ENCODE results near the gene GLDN.
"Not testable (repeated sequence)": the region's sequence is repeated elsewhere in the genome, so short reads cannot be mapped to it uniquely, and the experiment has no call there.

Gene GLDN

GRCh38 chr15:51398626-51399025, 57.2 kb downstream of the GLDN start:
- DNase-seq: no peak
- H3K9me3 Mint-ChIP-seq: no peaks in the 10 kb centered on the region
- H3K27ac Mint-ChIP-seq: no peak overlapping the region
- no peaks in the 10 kb centered on the region for H3K4me1 Mint-ChIP-seq
- CTCF ChIA-PET: interaction anchor here (1.3 kb wide), 1 partner anchor 236 kb away, joined by 3 read pairs; no protein-coding TSS in a partner anchor
- peaks cover 21% of the 10 kb centered on the region for H3K27me3 Mint-ChIP-seq
- H3K36me3 Mint-ChIP-seq: no peaks in the 10 kb centered on the region
- no peak overlapping the region for H3K4me3 Mint-ChIP-seq

DNA sequence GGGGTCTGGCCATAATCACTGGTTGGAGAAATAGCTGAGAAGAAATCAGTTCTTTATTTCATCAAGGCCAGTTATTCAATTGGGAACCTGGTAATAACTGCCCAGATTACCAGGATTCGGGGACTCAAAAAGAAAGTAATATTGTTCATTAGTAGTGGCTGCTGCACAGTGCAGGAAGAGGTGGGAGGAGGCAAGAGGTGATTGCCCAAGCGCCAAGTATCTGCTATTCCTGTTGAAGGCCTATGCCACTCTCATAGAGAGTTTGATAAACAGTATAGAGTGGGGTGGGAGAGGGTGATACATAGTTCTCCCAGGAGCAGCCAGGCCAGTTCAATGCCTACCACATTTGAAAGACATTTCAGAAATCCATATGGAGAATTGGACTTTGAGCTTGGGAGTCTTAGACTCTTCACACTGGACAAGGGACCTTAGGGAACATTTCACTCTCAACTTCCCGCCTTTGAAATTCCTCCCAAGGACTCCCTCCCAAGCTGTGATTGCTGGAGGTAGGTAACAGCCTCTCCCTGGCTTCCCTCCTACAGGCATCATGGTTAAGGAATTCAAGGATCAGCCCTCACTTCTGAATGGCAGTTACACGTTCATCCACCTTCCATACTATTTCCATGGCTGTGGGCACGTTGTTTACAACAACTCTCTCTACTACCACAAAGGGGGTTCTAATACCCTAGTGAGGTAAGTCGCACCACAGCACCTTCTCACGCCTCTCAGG, 59.8 kb downstream of the GLDN start:
- Mint-ChIP-seq H3K27ac (no peak overlapping the region), H3K27me3 (peaks cover 26% of the 10 kb centered on the region), H3K36me3 (no peaks in the 10 kb centered on the region), H3K9me3 (no peaks in the 10 kb centered on the region), H3K4me1 (no peaks in the 10 kb centered on the region), H3K4me3 (no peak overlapping the region)
- no peak for DNase-seq
- CTCF ChIA-PET: interaction anchor here (0.6 to 2.1 kb wide), 9 partner anchors 9 to 260 kb away, joined by 3 to 9 read pairs (median 3); no protein-coding TSS in a partner anchor

DNA sequence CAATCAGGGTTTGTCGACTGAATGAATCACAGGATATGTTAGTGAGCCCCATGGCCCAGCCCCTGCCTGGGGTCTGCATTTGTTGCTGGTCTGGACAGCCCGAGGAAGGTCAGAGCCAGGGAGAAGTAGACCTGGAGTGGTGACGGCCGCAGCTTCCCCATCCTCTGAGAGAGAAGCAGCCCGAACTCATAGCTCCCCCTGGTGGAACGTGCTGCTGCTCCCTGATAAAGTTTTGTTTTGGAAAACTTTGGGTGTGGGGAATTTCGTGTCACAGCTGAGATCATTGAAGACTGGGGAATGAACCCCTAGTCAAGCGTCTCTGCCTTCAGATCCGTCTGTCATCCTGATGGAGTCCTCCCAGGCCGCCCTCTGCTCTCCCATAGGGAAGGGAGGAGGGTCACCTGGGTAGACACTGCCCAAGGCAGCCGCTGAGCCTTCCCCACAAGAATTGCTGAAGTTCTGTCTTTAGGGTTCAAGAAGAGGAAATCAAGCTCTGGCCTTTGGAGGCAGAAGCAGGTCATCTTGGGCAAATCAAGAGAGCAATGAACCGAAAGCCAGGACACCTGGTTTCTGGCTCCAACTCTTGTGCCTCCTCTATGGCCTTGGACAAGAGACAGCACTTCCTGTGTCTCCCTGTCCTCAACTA, 60.5 kb downstream of the GLDN start:
- H3K36me3 Mint-ChIP-seq: no peaks in the 10 kb centered on the region
- no peak overlapping the region for H3K27ac Mint-ChIP-seq
- no peak for DNase-seq
- H3K4me1 Mint-ChIP-seq: no peaks in the 10 kb centered on the region
- CTCF ChIA-PET: interaction anchor here (0.6 to 2.1 kb wide), 9 partner anchors 10 to 261 kb away, joined by 3 to 9 read pairs (median 3); no protein-coding TSS in a partner anchor
- no peak overlapping the region for H3K4me3 Mint-ChIP-seq
- peaks cover 28% of the 10 kb centered on the region for H3K27me3 Mint-ChIP-seq
- H3K9me3 Mint-ChIP-seq: no peaks in the 10 kb centered on the region

DNA sequence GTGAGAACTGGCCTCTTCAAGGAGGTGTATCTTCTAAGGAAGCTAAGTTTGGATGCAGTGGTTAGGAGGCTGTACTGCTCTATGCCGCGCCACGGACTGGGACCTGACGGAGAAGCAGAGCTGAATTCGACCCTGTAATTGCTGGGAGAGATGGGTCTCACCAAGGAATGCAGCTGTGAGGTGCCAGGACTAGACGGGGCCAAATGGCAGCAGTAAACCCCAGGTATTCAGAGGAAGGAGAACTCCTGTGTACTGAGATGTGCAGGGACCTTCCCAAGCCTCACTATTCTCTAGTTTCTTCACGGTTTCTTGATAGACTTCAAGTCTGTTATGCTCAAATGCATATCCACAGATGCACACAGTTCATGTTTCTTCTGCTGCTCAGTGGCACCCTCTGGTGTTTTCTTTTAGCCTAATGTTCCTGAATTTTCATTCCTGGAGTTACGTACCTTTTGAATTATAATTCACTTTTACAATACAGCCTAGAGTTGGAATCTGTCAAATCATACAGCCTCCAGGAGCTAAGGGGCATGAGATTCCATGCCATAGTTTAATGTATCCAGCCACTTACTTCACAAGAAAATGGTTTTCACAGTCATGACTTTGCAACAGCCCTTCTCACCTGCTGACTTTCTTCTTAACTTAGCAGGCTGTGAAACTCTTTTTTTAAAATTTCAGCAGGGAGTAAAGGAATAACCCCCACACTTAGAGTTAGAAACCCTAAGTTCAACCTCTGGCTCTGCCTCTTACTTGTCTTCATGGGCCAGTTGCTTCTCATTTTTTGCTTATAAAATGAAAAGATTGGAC, 61.8 kb downstream of the GLDN start:
- no peak for DNase-seq
- Mint-ChIP-seq H3K27ac (no peak overlapping the region), H3K9me3 (no peaks in the 10 kb centered on the region), H3K4me1 (no peaks in the 10 kb centered on the region), H3K27me3 (peaks cover 32% of the 10 kb centered on the region), H3K36me3 (no peaks in the 10 kb centered on the region), H3K4me3 (no peak overlapping the region)
- CTCF ChIA-PET: interaction anchor here (1.5 to 1.8 kb wide), 3 partner anchors 27 to 241 kb away, joined by 3 to 9 read pairs (median 9); no protein-coding TSS in a partner anchor

DNA sequence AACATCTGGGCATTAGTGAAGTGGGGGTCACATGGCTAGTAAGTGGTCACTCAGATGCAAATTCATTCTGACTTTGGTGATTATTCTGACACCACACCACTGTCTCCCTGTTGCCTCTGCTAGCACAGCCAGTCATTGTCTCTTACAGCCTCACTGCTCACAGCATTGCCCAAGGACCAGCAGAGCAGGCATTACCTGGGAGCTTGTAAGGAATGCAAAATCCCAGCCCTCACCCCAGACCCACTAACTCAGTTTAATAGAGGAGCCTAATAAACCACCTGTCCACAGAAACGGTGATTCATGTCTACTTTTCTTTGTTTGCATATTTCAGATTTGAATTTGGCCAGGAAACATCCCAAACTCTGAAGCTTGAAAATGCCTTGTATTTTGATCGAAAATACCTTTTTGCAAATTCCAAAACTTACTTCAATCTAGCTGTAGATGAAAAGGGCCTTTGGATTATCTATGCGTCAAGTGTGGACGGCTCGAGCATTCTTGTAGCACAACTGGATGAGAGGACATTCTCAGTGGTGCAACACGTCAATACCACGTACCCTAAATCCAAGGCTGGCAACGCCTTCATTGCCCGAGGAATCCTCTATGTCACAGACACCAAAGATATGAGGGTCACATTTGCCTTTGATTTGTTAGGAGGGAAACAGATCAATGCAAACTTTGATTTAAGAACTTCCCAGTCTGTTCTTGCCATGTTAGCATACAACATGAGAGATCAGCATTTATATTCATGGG, 62.7 kb downstream of the GLDN start:
- H3K9me3 Mint-ChIP-seq: no peaks in the 10 kb centered on the region
- no peak overlapping the region for H3K27ac Mint-ChIP-seq
- peaks cover 31% of the 10 kb centered on the region for H3K27me3 Mint-ChIP-seq
- no peaks in the 10 kb centered on the region for H3K4me1 Mint-ChIP-seq
- DNase-seq: no peak
- no peak overlapping the region for H3K4me3 Mint-ChIP-seq
- H3K36me3 Mint-ChIP-seq: no peaks in the 10 kb centered on the region
- CTCF ChIA-PET: interaction anchor here (1.8 kb wide), 1 partner anchor 242 kb away, joined by 9 read pairs; no protein-coding TSS in a partner anchor

GRCh38 chr15:51405693-51406523, 64.5 kb downstream of the GLDN start:
- CTCF ChIA-PET: no interaction called here
- no peak for DNase-seq

GRCh38 chr15:51414256-51414860, 72.9 kb downstream of the GLDN start:
- no peaks in the 10 kb centered on the region for H3K9me3 Mint-ChIP-seq
- no peaks in the 10 kb centered on the region for H3K36me3 Mint-ChIP-seq
- H3K4me3 Mint-ChIP-seq: no peak overlapping the region
- H3K27me3 Mint-ChIP-seq: peaks cover 16% of the 10 kb centered on the region
- CTCF ChIA-PET: no interaction called here
- H3K27ac Mint-ChIP-seq: no peak overlapping the region
- DNase-seq: no peak
- H3K4me1 Mint-ChIP-seq: no peaks in the 10 kb centered on the region

More at GRCh38 chr15:51405693-51406523, 64.5 kb downstream of the GLDN start:
- Mint-ChIP-seq H3K9me3 (no peaks in the 10 kb centered on the region), H3K36me3 (no peaks in the 10 kb centered on the region), H3K4me1 (no peaks in the 10 kb centered on the region), H3K27ac (no peak overlapping the region), H3K4me3 (no peak overlapping the region), H3K27me3 (peaks cover 32% of the 10 kb centered on the region)

DNA sequence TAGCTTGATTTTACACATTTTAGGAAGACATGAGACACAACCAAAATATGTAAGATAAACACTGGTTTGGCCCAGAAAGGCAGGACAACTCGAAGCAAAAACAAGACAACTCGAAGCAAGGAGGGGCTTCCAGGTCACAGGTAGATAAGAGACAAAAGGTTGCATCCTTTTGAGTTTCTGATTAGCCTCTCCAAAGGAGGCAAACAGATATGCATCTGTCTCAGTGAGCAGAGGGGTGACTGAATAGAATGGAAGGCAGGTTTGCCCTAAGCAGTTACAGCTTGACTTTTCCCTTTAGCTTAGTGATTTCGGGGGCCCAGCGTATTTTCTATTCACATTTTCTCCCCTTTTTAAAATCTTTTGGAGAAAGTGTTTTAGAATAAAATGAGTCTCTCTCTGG, 74.7 kb downstream of the GLDN start:
- H3K9me3 Mint-ChIP-seq: no peaks in the 10 kb centered on the region
- no peaks in the 10 kb centered on the region for H3K36me3 Mint-ChIP-seq
- H3K4me3 Mint-ChIP-seq: no peak overlapping the region
- CTCF ChIA-PET: no interaction called here
- H3K27me3 Mint-ChIP-seq: peaks cover 9% of the 10 kb centered on the region
- H3K4me1 Mint-ChIP-seq: no peaks in the 10 kb centered on the region
- DNase-seq: no peak
- H3K27ac Mint-ChIP-seq: no peak overlapping the region

- DNase-seq, CTCF ChIA-PET, H3K9me3 Mint-ChIP-seq, H3K4me3 Mint-ChIP-seq, H3K4me1 Mint-ChIP-seq, H3K27ac Mint-ChIP-seq, H3K27me3 Mint-ChIP-seq, H3K36me3 Mint-ChIP-seq: not testable (repeated sequence)
Observed at GRCh38 chr15:51423040-51423439, 81.6 kb downstream of the GLDN start.

GRCh38 chr15:51424780-51425179, 83.3 kb downstream of the GLDN start:
- Mint-ChIP-seq H3K4me1 (no peaks in the 10 kb centered on the region), H3K27ac (no peak overlapping the region), H3K36me3 (no peaks in the 10 kb centered on the region), H3K9me3 (no peaks in the 10 kb centered on the region), H3K27me3 (no peaks in the 10 kb centered on the region), H3K4me3 (no peak overlapping the region)
- CTCF ChIA-PET: no interaction called here
- no peak for DNase-seq

GRCh38 chr15:51425517-51426040, 84.1 kb downstream of the GLDN start:
- CTCF ChIA-PET: interaction anchor here (0.9 kb wide), 1 partner anchor 45 kb away, joined by 3 read pairs; no protein-coding TSS in a partner anchor
- no peaks in the 10 kb centered on the region for H3K36me3 Mint-ChIP-seq
- no peaks in the 10 kb centered on the region for H3K27me3 Mint-ChIP-seq

GRCh38 chr15:51438526-51438925, 97.1 kb downstream of the GLDN start:
- Mint-ChIP-seq H3K4me3 (no peak overlapping the region), H3K4me1 (no peaks in the 10 kb centered on the region), H3K27ac (no peak overlapping the region), H3K27me3 (peaks cover 5% of the 10 kb centered on the region), H3K9me3 (no peaks in the 10 kb centered on the region), H3K36me3 (no peaks in the 10 kb centered on the region)
- CTCF ChIA-PET: no interaction called here
- no peak for DNase-seq

More at GRCh38 chr15:51425517-51426040, 84.1 kb downstream of the GLDN start:
- H3K9me3 Mint-ChIP-seq: no peaks in the 10 kb centered on the region
- no peak overlapping the region for H3K4me3 Mint-ChIP-seq
- no peaks in the 10 kb centered on the region for H3K4me1 Mint-ChIP-seq
- DNase-seq: no peak
- H3K27ac Mint-ChIP-seq: no peak overlapping the region

All from activated naive CD4-positive, alpha-beta T cell treated with anti-CD3 and anti-CD28 coated beads, Interleukin-2, amount 10 ng/mL, durations not matched to agents 7 days and 5 days (primary cell).